ENCODE data around the gene C1orf232.

- TF ChIP-seq MAFK (IDR thresholded peaks at IDR 0.05; ENCODE audit: low read depth, low read length), result no peak
- TF ChIP-seq POLR2A (IDR thresholded peaks at IDR 0.05; ENCODE audit: low read depth, low read length), result no peak
- TF ChIP-seq RCOR1 (IDR thresholded peaks at IDR 0.05; ENCODE audit: insufficient replicate concordance, low read length), result no peak
- TF ChIP-seq, protein P1, sequence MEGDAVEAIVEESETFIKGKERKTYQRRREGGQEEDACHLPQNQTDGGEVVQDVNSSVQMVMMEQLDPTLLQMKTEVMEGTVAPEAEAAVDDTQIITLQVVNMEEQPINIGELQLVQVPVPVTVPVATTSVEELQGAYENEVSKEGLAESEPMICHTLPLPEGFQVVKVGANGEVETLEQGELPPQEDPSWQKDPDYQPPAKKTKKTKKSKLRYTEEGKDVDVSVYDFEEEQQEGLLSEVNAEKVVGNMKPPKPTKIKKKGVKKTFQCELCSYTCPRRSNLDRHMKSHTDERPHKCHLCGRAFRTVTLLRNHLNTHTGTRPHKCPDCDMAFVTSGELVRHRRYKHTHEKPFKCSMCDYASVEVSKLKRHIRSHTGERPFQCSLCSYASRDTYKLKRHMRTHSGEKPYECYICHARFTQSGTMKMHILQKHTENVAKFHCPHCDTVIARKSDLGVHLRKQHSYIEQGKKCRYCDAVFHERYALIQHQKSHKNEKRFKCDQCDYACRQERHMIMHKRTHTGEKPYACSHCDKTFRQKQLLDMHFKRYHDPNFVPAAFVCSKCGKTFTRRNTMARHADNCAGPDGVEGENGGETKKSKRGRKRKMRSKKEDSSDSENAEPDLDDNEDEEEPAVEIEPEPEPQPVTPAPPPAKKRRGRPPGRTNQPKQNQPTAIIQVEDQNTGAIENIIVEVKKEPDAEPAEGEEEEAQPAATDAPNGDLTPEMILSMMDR (conservative IDR thresholded peaks at IDR 0.05; ENCODE audit: low read depth, low read length), result no peak
- TF ChIP-seq, protein P2, sequence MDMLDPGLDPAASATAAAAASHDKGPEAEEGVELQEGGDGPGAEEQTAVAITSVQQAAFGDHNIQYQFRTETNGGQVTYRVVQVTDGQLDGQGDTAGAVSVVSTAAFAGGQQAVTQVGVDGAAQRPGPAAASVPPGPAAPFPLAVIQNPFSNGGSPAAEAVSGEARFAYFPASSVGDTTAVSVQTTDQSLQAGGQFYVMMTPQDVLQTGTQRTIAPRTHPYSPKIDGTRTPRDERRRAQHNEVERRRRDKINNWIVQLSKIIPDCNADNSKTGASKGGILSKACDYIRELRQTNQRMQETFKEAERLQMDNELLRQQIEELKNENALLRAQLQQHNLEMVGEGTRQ (IDR thresholded peaks at IDR 0.05; ENCODE audit: low read depth, low read length), result no peak
- no peak for TF ChIP-seq SMC3 (IDR thresholded peaks at IDR 0.05; ENCODE audit: low read depth, low read length)
- no peak for TF ChIP-seq RAD21 (IDR thresholded peaks at IDR 0.05; ENCODE audit: low read length)
- TF ChIP-seq BHLHE40 (IDR thresholded peaks at IDR 0.05; ENCODE audit: low read depth, low read length), result no peak
- TF ChIP-seq MAZ (IDR thresholded peaks at IDR 0.05; ENCODE audit: borderline replicate concordance, low read depth, low read length), result no peak
- TF ChIP-seq CEBPB (IDR thresholded peaks at IDR 0.05; ENCODE audit: low read depth, low read length), result no peak
- no peak for TF ChIP-seq ELK1 (IDR thresholded peaks at IDR 0.05; ENCODE audit: borderline replicate concordance, low read depth, low read length)
- no peak for TF ChIP-seq MXI1 (IDR thresholded peaks at IDR 0.05; ENCODE audit: borderline replicate concordance, low read depth, low read length)
- TF ChIP-seq NFE2L2 (IDR thresholded peaks at IDR 0.05; ENCODE audit: low read depth, low read length), result no peak
- no peak for TF ChIP-seq FOS (IDR thresholded peaks at IDR 0.05; ENCODE audit: low read depth, low read length)
Measured at GRCh38 chr1:26158271-26158907, 10.4 kb downstream of the C1orf232 start.

All from IMR-90 (cell line).